ENCODE results near the gene SLC38A10. TPM values are rescaled to one million over a fixed set of nuclear protein-coding genes. Genes with fewer than 3 reads are reported as not detected.

The SLC38A10 gene
- total and polyA plus RNA-seq, 4 donors: 22.3 to 118 (median 70.8) TPM

DNA sequence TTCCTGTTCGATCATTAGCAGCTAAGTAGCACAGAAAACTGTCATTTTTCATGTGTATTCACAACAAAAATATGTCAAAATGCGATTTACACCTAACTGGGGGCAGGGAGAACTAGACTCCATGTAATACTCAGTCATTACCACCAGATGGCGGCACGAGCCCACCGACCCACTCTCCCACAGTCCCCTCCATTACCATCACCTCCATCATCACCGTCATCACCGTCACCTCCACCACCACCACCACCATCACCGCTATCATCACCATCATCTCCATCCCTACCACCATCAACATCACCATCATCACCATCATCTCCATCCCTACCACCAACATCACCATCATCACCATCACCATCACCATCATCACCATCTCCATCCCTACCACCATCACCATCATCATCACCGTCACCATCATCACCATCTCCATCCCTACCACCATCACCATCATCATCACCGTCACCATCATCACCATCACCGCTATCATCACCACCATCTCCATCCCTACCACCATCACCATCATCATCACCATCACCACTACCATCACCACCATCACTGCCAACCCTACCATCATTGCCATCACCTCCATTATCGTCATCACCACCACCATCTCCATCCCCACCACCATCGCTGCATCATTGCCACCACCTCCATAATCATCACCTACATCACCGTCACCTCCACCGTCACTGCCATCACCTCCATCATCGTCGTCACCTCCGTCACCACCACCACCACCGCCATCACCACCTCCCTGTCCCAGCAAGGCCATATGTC is 41.6 kb downstream of the SLC38A10 start:
- peak; percentile 63 for ATAC-seq (ENCODE audit: low FRiP score)
- H3K4me3 ChIP-seq (ENCODE audit: low read length in 2 of 2): no peak overlapping the region
- intact Hi-C loops (cut with DNase I): loop anchor here (1.0 to 5.0 kb wide), 5 partner anchors 229 to 354 kb away; no protein-coding TSS in a partner anchor
- 56 to 57% methylated on average over 19 of the region's 19 CpGs for WGBS, 2 donors
- H3K27me3 ChIP-seq (ENCODE audit: control insufficient read depth in 1 of 2, insufficient read depth in 2 of 2, low read length in 1 of 2): no peaks in the 10 kb centered on the region
- DNase-seq: no peak
- no peaks in the 10 kb centered on the region for H3K36me3 ChIP-seq (ENCODE audit: control insufficient read depth in 1 of 2, insufficient read depth in 2 of 2, low read length in 1 of 2)
- H3K9me3 ChIP-seq (ENCODE audit: control insufficient read depth, low read length): no peaks in the 10 kb centered on the region
- no peaks in the 10 kb centered on the region for H3K4me1 ChIP-seq (ENCODE audit: control insufficient read depth in 1 of 2, insufficient read depth in 2 of 2, low read length in 2 of 2)
- no peak overlapping the region for H3K27ac ChIP-seq (ENCODE audit: low read depth in 1 of 2, low read length in 2 of 2)

DNA sequence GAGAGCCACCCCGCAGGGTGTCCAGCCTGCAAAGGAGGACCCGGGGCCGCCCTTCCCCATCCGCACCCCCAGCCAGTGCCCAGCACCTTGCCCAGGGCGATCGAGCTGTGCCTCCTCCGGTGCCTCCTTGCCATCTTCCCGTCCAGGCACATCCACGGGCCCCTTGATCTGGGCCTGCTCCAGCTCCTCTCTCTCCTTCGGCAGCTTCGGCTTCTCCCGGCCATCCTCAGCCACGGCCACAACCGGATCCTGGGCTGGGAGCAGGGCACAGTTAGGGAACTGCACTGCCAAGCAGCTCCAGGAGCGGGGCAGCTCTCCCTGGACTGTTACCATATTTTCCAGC is 42.1 kb downstream of the SLC38A10 start:
- Histone ChIP-seq H3K27me3 (ENCODE audit: control insufficient read depth in 1 of 2, insufficient read depth in 2 of 2, low read length in 1 of 2) (no peaks in the 10 kb centered on the region), H3K4me3 (ENCODE audit: low read length in 2 of 2) (no peak overlapping the region), H3K9me3 (ENCODE audit: control insufficient read depth, low read length) (no peaks in the 10 kb centered on the region), H3K27ac (ENCODE audit: low read depth in 1 of 2, low read length in 2 of 2) (no peak overlapping the region), H3K36me3 (ENCODE audit: control insufficient read depth in 1 of 2, insufficient read depth in 2 of 2, low read length in 1 of 2) (no peaks in the 10 kb centered on the region), H3K4me1 (ENCODE audit: control insufficient read depth in 1 of 2, insufficient read depth in 2 of 2, low read length in 2 of 2) (no peaks in the 10 kb centered on the region)
- 54 to 61% methylated on average over 15 of the region's 15 CpGs for WGBS, 2 donors
- intact Hi-C loops (cut with DNase I): loop anchor here (1.0 to 5.0 kb wide), 5 partner anchors 229 to 354 kb away; no protein-coding TSS in a partner anchor
- ATAC-seq (ENCODE audit: low FRiP score) (no peak), DNase-seq (no peak)

DNA sequence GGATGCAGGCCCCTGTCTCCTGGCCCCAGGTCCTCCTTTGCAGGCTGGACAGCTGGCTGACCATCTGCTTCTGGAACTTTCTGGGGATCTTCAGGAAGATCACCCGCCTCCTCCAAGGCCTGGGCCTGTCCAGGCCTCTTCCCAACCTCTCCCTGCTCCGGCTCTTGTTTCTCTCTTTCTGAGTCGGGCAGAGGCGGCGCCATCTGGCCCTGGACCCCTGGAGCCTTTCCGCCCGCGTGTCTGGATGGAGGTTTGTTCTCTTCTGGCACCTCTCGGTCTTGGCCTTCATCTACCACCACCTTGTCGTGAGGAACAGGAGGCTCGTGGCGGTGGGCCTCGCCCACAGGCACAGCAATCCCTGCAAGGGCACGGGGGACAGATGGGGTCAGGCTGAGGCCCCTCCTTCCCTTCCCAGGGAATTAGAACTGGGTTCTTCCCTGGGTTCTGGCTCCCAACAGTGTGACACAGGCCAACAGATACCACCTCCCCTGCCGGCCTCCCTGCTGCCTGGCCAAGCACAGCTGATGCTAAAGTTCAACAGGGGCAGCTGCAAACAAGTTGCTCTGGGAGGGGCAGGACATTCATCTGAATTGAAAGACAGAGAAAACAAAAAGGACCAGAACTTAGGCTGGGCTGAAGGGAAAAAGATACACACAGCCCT is 42.7 kb downstream of the SLC38A10 start:
- intact Hi-C loops (cut with DNase I): loop anchor here (5.0 kb wide), 4 partner anchors 230 to 355 kb away; no protein-coding TSS in a partner anchor
- DNase-seq (no peak), ATAC-seq (ENCODE audit: low FRiP score) (no peak)
- 83 to 89% methylated on average over 15 of the region's 15 CpGs for WGBS, 2 donors
- H3K9me3 ChIP-seq (ENCODE audit: control insufficient read depth, low read length): no peaks in the 10 kb centered on the region
- H3K4me1 ChIP-seq (ENCODE audit: control insufficient read depth in 1 of 2, insufficient read depth in 2 of 2, low read length in 2 of 2): no peaks in the 10 kb centered on the region
- H3K27ac ChIP-seq (ENCODE audit: low read depth in 1 of 2, low read length in 2 of 2): no peak overlapping the region
- H3K27me3 ChIP-seq (ENCODE audit: control insufficient read depth in 1 of 2, insufficient read depth in 2 of 2, low read length in 1 of 2): no peaks in the 10 kb centered on the region
- no peaks in the 10 kb centered on the region for H3K36me3 ChIP-seq (ENCODE audit: control insufficient read depth in 1 of 2, insufficient read depth in 2 of 2, low read length in 1 of 2)
- H3K4me3 ChIP-seq (ENCODE audit: low read length in 2 of 2): no peak overlapping the region

DNA sequence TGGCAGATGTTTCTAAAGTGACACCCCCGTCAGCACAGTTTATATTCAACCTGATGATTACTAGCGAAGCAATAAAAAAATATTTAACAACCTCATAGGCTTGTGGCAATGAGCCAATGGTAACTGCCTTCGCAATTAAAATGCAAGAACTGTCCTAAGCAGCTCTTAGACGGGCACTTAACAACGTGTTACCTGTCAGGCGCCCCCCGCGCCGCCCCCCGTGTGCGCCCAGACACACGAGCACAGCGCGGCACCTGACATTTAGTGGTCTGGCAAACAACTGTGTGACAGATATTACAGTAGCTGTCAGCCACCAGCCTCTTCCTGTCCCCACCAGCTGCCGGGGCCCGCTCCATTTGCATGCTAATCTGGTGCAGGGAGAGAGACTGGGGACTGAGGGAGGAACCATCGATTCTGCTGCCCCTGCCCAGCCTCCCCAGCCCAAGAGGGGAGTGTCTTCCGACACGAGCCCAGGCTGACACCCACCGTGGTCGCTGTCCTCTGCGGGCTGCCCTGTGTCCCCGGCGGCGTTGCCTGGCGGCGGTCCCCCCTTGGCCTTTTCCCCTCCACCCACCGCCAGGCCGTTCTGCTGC is 43.3 kb downstream of the SLC38A10 start:
- H3K4me1 ChIP-seq (ENCODE audit: control insufficient read depth in 1 of 2, insufficient read depth in 2 of 2, low read length in 2 of 2): no peaks in the 10 kb centered on the region
- intact Hi-C loops (cut with DNase I): loop anchor here (5.0 kb wide), 4 partner anchors 230 to 355 kb away; no protein-coding TSS in a partner anchor
- H3K9me3 ChIP-seq (ENCODE audit: control insufficient read depth, low read length): no peaks in the 10 kb centered on the region
- no peak for DNase-seq
- WGBS, 2 donors: 87 to 89% methylated on average over 29 of the region's 29 CpGs
- H3K27ac ChIP-seq (ENCODE audit: low read depth in 1 of 2, low read length in 2 of 2): no peak overlapping the region
- H3K27me3 ChIP-seq (ENCODE audit: control insufficient read depth in 1 of 2, insufficient read depth in 2 of 2, low read length in 1 of 2): no peaks in the 10 kb centered on the region
- no peaks in the 10 kb centered on the region for H3K36me3 ChIP-seq (ENCODE audit: control insufficient read depth in 1 of 2, insufficient read depth in 2 of 2, low read length in 1 of 2)
- no peak for ATAC-seq (ENCODE audit: low FRiP score)
- H3K4me3 ChIP-seq (ENCODE audit: low read length in 2 of 2): no peak overlapping the region

DNA sequence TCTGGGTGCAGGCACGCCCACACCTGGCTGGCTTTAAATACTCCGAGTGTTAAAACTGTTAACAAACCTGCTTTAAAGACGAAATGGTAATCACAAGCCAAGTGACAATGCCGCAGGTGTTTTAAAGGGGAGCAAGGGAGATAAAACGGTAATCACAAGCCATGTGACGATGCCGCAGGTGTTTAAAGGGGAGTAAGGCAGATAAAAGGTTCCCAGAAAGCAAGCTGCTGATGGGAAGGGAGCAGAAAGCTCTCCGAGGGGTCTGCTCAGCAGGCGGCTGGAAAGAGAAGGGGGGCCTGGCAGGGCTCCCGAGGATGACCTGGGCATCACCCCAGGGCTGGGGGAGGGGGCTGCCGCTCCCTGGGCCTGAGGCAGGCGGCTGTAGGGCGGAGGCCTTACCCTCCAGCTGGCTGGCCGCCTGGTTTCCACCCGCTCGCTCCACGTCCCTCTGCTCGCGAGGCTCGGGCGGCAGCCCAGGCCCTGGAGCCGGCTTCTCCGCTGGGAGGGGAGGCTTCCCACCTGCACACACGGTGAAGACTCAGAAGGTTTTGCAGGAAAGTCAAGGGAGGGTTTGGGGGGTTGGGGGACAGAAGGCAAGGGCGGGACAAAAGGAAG is 43.9 kb downstream of the SLC38A10 start:
- H3K4me1 ChIP-seq (ENCODE audit: control insufficient read depth in 1 of 2, insufficient read depth in 2 of 2, low read length in 2 of 2): no peaks in the 10 kb centered on the region
- H3K4me3 ChIP-seq (ENCODE audit: low read length in 2 of 2): no peak overlapping the region
- intact Hi-C loops (cut with DNase I): loop anchor here (5.0 kb wide), 4 partner anchors 231 to 356 kb away; no protein-coding TSS in a partner anchor
- no peak for ATAC-seq (ENCODE audit: low FRiP score)
- H3K36me3 ChIP-seq (ENCODE audit: control insufficient read depth in 1 of 2, insufficient read depth in 2 of 2, low read length in 1 of 2): no peaks in the 10 kb centered on the region
- no peak for DNase-seq
- no peaks in the 10 kb centered on the region for H3K27me3 ChIP-seq (ENCODE audit: control insufficient read depth in 1 of 2, insufficient read depth in 2 of 2, low read length in 1 of 2)
- H3K27ac ChIP-seq (ENCODE audit: low read depth in 1 of 2, low read length in 2 of 2): no peak overlapping the region
- WGBS, 2 donors: 82 to 83% methylated on average over 25 of the region's 25 CpGs
- no peaks in the 10 kb centered on the region for H3K9me3 ChIP-seq (ENCODE audit: control insufficient read depth, low read length)

DNA sequence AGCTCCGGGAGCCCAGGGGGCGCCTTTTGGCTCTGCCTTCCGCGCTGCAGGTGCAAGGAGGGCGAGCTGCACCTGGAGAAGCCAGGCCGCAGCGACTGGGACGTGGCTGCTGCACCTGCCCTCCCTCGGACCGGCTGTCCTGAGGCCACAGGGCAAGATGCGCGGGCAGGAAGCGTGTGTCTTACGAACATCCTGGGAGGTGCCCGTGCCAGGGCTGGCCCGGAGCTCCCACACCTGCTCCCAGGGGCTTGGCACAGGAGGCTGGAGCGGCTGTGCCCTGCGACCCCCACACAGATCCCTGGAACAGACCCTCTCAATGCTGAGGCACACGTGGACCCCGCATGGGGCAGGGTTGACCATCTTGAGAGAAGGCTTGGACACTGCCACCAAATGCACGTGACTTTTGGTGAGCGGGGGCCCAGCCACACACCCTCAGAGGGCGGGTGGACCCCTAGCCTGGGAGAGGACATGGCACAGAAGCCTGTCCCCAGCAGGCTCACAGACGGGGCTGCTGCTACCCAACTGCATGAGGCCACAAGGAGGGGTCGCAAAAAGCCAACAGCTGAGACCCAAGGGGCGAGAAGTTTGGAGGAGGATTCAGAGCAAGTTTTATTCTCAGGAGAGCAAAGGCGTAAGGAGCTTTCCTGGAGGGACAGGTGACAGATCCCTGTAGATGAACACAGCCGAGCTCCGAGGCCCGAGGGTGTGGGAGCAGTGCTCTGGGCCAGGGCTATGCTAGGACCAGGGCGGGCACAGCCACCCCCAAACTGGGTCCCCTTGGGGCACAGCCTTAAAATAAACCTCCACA is 44.6 kb downstream of the SLC38A10 start:
- no peak for ATAC-seq (ENCODE audit: low FRiP score)
- no peaks in the 10 kb centered on the region for H3K4me1 ChIP-seq (ENCODE audit: control insufficient read depth in 1 of 2, insufficient read depth in 2 of 2, low read length in 2 of 2)
- H3K9me3 ChIP-seq (ENCODE audit: control insufficient read depth, low read length): no peaks in the 10 kb centered on the region
- no peak overlapping the region for H3K27ac ChIP-seq (ENCODE audit: low read depth in 1 of 2, low read length in 2 of 2)
- peak in 1 of 2 donors; percentile 39 for DNase-seq
- H3K36me3 ChIP-seq (ENCODE audit: control insufficient read depth in 1 of 2, insufficient read depth in 2 of 2, low read length in 1 of 2): no peaks in the 10 kb centered on the region
- H3K4me3 ChIP-seq (ENCODE audit: low read length in 2 of 2): no peak overlapping the region
- 92 to 93% methylated on average over 31 of the region's 31 CpGs for WGBS, 2 donors
- intact Hi-C loops (cut with DNase I): loop anchor here (5.0 kb wide), 4 partner anchors 232 to 357 kb away; no protein-coding TSS in a partner anchor
- H3K27me3 ChIP-seq (ENCODE audit: control insufficient read depth in 1 of 2, insufficient read depth in 2 of 2, low read length in 1 of 2): no peaks in the 10 kb centered on the region

DNA sequence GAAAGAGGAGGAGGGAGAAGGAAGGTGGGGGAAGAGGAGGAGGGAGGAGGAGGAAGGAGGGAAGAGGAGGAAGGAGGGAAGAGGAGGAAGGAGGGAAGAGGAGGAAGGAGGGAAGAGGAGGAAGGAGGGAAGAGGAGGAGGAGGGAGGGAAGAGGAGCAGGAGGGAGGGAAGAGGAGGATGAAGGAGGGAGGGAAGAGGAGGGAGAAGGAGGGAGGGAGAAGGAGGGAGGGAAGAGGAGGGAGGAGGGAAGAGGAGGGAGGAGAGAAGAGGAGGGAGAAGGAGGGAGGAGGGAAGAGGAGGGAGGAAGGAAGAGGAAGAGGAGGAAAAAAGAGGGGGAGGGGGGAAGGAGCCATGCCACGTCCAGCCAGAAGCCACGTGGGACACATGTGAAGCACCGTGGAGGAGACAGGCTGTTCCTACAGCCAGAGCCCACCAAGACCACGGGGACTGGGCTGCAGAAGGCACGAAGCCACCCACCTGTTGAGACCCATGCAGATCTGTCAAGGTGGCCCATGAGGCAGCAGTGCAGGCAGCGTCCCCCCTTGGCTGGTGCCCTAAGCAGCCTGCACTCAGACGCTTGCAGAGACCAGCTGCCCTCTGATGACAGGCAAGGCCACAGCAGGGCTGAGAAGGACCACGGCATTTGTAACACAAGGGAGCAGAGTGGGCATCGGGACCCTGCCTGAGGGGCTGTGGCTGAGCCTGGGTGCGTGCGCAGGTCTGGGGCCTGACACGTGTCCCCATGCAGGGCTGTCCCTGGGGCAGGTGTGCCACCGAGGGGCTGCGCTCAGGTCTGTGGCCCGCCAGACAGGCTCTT is 45.7 kb downstream of the SLC38A10 start:
- Histone ChIP-seq H3K4me1 (ENCODE audit: control insufficient read depth in 1 of 2, insufficient read depth in 2 of 2, low read length in 2 of 2) (no peaks in the 10 kb centered on the region), H3K27ac (ENCODE audit: low read depth in 1 of 2, low read length in 2 of 2) (no peak overlapping the region), H3K36me3 (ENCODE audit: control insufficient read depth in 1 of 2, insufficient read depth in 2 of 2, low read length in 1 of 2) (no peaks in the 10 kb centered on the region), H3K9me3 (ENCODE audit: control insufficient read depth, low read length) (no peaks in the 10 kb centered on the region), H3K27me3 (ENCODE audit: control insufficient read depth in 1 of 2, insufficient read depth in 2 of 2, low read length in 1 of 2) (no peaks in the 10 kb centered on the region), H3K4me3 (ENCODE audit: low read length in 2 of 2) (no peak overlapping the region)
- DNase-seq: peak in 1 of 2 donors; percentile 43
- intact Hi-C loops (cut with DNase I): loop anchor here (5.0 kb wide), 4 partner anchors 233 to 358 kb away; no protein-coding TSS in a partner anchor
- 94 to 95% methylated on average over 15 of the region's 15 CpGs for WGBS, 2 donors
- no peak for ATAC-seq (ENCODE audit: low FRiP score)
